Stimulated activated naive CD4-positive, alpha-beta T cell treated with Interleukin-2 at 50 U/mL for 16 hours (primary cell): ENCODE results near the gene HYCC2.

Experiments used
- DNase-seq: peaks from one replicate; lab custom pipeline; 2025; lab: John Stamatoyannopoulos, UW

The HYCC2 gene

DNA sequence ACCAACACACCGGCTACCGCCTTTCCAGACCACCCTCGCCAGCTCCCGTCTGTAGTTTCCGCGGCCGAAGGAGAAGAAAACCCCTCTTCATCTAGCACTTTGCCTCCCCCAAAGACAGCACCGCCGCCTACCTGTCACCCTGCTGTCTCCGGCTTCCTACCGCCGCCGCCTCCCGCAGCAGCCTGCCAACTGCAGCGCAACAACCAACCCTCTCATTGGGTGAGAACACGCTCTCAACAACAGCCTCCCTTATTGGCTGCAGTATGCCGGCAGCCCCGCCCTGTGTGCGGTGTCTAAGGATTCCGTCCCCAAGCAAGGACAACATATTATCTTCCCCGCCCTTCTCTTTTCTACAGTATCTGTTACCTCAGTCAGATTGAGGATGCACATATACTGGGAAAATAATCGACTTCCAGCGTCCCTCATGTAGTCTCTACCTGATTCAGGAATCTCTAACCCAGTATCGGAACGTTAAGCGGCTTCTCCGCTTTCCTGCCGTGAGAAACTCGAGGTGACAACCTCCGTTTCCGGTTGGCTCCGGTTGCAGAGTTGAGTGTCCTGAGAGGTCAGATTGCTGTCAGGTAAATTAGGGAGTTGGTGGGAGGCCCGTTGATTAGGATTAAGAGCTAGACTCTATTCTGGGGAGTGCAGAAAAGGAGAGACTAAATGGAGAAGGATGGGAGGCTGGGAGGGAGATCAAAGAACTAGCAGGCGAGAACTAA is at the start of gene HYCC2, which contains the start of gene NDUFB3:
Gene HYCC2, minus strand, starts transcription at position 193 of the 722 bp plus-strand sequence. CDS start 47,662 bp downstream, outside the sequence.
Gene NDUFB3, plus strand, starts transcription at position 523 of the 722 bp plus-strand sequence. CDS start 6,882 bp downstream, outside the sequence.
- peak; percentile 92 for DNase-seq

DNA sequence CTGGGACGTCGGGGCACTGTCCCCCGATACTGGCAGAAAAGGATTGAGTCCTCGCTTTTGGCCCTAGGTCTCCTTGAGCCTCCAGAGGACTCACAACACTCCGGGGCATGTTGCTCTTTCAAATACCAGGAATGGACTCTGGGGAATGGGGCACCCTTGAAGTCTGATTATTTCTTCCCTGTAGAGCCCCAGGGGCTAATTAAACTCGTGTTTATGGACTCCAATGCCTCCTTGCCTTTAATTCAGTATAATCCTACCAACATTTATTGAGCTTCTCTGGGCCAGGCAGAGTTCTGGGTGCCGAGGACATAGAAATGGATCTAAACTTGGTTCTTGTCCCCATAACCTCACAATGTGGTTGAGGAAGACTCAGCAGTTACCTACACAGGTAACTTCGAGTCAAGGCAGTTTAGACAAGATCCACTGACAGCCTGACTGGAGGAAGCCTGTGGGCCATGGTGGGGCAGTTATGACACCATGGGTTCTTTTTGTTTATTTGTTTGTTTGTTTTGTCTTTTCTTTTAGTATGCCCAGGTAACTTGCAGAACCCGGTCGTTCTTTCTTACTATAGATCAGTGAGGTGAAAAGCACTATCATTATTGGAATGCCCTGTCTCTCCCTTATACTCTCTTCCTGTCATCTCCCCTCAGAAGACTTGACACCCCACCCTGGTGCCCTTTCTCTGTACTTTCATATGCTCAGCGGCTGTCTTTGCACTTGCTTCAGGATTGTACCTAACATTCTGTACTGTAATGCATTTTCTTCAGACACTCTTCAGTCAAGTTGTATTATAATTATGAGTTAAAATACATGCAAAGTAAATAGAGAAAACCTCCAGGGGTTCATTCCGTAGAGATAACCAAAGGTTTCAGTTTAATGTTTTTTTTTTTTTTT is 47.7 kb upstream of the HYCC2 start:
- no peak for DNase-seq

DNA sequence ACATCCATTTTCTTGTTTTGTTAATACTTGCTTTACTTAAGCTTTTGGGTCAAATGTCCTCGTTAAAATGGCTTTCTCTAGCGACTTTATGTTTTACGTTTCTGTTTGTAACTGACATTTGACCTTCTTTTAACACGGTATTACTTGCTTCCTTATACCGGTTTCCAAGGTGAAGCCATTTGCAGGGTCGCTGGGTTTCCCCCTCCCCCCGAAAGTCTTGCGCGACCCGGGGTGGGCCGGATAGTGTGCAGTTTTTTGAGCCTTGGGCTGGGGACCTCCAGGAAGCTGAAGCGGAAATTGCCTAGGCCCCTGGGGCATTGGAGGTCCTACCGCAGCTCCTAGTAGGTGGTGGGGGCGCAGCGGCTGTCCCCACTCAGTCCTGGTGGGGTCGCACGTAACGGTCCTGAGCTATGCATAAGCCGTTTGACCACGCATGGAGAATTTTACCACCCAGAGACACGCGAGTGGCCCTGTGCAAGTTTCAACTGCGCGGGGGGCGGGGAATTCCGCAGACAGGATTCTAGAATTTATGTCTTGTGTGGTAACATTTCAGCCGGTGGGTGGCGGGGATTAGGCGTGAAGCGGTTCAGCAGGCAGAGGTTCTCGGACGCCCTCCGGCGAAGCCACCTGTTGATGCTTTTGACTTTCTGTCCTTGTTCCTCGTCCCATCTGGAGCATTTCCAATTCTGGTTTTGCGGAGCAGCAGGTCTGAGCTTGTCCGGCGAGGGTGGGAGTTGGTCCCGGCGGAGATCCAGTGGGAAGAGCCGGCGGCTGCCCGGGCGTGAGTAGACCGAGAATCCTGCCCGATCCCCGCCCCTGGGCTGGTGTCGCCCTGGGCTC is 46.9 kb upstream of the HYCC2 start:
- peak; percentile 87 for DNase-seq

DNA sequence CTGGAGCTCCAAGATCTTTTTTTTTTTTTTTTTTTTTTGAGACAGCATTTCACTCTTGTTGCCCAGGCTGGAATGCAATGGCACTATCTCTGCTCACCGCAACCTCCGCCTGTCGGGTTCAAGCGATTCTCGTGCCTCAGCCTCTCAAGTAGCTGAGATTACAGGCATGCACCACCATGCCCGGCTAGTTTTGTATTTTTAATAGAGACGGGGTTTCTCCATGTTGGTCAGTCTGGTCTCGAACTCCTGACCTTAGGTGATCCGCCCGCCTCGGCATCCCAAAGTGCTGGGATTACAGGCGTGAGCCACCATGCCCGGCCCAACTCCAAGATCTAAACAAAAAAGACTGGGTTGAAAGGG is 46.2 kb upstream of the HYCC2 start:
- peak; percentile 52 for DNase-seq

DNA sequence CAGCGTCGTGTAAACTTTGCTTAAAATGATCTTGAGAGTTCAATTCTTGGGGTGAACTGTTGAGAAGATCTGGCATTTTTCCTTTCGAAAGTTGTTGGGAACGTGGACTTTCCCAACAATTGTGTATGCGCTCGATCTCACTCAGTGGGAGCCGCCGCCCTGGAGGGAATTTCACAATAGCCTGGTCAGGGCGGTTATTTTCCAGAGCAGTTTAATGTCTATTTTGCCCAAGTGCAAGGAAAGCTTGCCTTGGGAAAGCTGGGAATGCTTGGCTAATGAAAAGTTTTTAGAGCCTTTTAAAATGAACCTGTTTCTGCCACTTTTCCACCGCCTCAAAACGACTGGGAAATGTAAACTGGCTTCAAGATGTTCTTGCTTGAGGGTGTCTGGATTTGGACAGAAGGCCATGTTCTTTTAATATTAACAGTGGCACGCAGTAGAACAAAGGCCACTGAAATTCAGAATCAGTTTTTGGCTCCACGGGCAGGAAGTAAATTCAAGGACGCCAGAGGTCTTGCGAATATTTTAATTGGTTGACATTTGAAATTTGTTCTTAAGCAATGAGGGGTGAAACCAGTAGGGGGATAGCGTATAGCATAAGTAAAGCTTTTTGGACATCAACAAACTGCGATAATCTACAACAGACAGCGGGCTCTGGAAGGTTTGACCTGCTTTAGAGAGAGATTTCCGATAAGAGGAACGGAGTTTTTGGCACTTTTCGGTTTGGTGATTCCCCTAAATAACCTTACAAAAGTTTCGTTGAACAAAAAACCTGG is 45.7 kb upstream of the HYCC2 start:
- DNase-seq, result peak; percentile 34

DNA sequence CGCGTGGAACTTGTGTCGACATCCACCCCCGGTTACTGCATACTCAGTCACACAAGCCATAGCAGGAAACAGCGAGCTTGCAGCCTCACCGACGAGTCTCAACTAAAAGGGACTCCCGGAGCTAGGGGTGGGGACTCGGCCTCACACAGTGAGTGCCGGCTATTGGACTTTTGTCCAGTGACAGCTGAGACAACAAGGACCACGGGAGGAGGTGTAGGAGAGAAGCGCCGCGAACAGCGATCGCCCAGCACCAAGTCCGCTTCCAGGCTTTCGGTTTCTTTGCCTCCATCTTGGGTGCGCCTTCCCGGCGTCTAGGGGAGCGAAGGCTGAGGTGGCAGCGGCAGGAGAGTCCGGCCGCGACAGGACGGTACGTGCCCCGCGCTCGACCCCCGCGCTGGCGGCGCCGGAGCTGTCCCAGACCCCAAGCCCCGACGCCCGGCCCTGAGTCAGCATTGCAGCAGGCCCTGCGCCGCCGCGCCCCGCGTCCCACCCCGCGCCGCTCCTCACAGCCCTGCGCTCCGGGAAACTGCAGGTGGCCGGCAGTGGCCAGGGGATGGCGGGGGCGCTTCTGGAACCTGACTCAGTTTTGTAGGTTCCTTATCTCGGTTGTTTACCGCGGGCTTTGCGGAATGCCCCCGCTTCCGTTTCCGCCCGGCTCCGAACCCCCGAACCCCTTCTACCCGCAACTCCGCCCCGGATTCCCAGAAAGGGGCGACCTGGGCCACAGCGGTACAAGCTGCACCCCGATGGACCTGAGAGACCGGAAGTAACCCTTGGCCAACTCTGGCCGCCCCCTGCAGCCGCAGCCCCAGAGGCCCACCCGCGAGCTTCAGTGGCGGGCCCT is 44.9 kb upstream of the HYCC2 start, which contains the start of gene CFLAR:
Gene CFLAR, plus strand, starts transcription at position 50 of the 844 bp plus-strand sequence. CDS start 13,702 bp downstream, outside the sequence.
- DNase-seq, result peak; percentile 81

DNA sequence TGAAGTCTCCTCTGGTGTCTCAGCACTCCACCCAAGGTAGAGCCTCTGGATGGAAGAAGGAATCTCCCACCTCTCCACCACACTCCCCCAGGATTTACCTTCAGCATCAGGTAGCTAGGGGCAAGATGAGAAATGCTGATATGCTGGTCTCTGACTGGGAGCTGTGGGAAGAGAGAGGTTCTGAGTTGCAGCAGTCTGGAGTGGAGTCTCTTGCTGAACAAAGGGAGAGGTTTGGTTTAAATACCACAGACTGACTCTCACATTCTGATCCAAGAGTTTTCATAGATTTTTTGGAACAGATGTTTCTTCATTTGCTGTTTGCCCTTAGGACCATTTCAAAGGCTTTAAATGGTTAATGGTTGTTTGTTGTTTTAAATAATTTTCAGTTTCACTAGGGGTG is 43.4 kb upstream of the HYCC2 start:
- no peak for DNase-seq

DNA sequence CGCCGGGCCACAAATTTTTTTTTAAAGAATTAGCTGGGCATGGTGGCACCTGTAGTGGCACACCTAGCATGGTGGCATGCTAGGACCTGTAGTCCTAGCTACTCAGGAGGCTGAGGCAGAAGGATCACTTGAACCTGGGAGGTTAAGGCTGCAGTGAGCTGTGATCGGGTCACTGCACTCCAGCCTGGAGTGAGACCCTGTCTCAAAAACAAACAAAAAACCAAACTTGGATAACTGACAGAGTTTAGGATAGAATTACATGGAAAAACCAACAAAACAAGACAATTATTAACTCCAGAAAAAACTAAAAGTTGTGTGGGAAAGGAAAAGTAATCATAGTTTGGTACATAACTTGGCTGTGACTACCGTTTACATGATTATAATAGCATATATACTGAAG is 42.9 kb upstream of the HYCC2 start:
- no peak for DNase-seq

DNA sequence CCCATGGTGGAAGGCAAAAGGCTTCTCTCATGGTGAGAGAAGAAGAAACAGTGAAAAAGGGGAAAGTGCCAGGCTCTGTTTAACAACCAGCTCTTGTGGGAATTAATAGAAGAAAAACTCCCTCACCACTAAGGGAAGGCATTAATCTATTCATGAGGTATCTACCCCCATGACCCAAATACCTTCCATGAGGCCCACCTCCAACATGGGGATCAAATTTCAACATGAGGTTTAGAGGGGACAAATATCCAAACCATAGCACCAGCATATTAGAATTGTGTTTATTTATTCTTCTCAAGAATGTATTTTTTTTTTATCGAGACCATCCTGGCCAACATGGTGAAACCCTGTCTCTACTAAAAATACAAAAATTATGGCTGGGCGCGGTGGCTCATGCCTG is 39.6 kb upstream of the HYCC2 start:
- no peak for DNase-seq

DNA sequence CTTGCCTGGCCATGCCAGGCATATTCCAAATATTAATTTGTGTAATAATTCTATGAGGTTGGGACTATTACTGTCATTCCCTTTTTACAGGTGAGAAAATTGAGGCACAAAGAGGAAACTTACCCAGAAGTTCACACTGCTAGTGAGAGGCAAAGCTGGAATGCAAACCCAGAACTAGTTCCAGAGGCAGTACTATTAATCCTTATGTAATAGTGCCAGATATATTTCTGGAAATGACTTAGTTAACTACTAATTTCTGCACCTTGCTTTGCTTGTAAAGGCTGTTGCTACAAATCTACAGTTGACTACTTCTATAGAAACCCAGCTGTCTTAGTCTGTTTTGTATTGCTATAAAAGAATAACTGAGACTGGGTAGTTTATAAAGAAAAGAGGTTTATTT is 39.1 kb upstream of the HYCC2 start:
- no peak for DNase-seq

DNA sequence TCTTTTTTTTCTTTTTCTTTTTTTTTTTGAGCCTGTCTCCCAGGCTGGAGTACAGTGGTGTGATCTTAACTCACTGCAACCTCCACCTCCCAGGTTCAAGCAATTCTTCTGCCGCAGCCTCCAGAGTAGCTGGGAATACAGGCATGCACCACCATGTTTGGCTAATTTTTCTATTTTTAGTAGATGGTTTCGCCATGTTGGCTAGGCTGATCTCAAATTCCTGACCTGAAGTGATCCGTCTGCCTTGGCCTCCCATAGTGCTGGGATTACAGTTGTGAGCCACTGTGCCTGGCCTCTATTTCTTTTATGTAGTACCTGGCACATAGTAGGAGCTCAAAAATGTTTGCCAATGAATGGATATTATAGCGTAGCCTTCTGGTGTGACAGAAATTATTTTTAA is 37.7 kb upstream of the HYCC2 start:
- DNase-seq, result no peak

DNA sequence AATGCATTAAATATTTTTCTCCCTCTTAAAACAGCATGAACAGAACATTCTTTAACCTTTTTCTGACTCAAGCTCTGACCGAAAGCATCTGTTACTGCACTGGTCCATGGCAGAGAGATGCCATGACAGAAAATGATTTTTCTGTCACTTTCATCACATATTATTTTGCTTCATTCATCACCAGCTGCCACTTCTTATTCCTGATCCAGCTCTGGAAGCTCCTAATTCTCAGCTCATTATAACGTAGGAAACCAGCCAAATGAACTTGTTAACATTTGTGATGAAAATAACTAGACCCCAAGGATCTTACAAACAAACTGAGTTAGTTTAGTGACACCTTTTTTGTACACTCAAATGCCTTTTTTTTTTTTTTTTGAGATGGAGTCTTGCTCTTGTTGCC is 36.9 kb upstream of the HYCC2 start:
- DNase-seq, result no peak

DNA sequence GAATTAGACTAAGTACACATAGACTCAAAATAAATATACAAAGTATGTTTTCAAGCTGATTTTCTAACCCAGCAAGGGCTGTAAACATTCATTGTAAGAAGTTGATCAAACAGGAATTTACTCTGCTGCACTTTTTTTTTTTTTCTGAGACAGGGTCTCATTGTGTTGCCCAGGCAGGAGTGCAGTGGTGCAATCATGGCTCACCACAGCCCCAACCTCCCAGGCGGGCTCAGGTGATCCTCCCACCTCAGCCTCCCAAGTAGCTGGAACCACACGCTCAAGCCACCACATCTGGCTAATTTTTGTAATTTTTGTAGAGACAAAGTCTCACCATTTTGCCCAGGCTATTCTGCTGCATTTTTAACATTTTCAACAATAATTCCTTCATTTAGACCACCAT is 36.2 kb upstream of the HYCC2 start:
- DNase-seq, result no peak

DNA sequence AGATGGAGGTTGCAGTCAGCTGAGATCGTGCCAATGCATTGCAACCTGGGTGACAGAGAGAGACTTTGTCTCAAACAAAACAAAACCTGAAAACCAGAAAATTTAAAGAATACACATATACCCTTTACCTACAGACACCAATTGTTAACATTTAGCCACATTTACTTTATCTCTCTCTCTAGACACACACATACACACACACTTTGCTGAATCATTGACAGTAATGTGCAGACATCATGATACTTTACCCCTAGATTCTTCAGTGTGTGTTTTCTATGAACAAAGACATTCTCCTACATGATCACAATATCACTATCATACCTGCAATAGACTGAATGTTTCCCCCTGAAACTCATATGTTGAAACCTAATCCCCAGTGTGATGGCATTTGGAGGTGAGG is 34.3 kb upstream of the HYCC2 start:
- DNase-seq, result no peak

DNA sequence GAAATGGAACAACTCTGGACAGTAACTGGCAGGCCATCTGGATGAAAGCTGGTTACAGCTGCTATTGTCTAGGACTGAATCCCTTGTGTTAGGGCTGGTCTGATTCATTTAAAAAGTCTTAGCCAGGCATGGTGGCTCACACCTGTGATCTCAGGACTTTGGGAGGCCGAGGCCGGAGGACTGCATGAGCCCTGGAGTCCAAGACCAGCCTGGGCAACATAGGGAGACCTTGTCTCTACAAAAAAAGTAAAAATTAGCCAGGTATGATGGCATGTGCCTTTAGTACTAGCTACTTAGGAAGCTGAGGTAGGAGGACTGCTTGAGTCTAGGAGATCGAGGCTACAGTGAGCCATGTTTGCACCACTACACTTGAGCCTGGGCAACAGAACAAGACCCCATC is 29.0 kb upstream of the HYCC2 start:
- no peak for DNase-seq

DNA sequence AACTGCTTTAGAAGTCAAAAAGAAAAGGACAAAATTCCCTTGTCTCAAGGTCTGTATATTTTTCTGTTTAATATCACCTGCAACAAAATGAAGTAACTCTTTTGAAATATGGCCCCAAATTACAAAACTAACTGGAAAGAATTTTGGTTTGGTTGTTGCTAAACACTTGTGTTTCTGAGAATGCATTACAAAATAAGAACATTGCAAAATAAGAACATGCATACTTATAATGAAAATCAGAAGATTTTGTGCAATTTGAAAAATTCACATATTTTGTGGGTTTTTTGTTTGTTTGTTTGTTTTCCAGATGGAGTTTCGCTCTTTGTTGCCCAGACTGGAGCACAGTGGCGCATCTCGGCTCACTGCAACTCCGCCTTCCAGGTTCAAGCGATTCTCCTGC is 22.1 kb upstream of the HYCC2 start:
- DNase-seq, result no peak

DNA sequence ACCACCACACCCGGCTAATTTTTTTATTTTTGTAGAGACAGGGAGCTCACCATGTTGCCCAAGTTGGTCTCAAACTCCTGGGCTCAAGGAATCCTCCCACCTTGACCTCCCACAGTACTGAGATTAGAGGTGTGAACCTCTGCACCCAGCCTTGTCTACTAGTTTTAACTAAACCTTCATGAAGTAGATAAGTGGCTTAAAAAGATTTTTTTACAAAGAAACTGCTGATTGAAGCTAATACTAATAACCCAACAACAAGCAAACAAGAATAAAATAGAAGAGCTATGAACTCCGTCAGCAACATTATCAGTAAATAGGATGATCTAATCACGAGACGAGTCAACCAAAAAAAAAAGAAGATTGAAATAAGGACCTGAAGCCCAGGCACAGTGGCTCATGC is 19.1 kb upstream of the HYCC2 start:
- no peak for DNase-seq

DNA sequence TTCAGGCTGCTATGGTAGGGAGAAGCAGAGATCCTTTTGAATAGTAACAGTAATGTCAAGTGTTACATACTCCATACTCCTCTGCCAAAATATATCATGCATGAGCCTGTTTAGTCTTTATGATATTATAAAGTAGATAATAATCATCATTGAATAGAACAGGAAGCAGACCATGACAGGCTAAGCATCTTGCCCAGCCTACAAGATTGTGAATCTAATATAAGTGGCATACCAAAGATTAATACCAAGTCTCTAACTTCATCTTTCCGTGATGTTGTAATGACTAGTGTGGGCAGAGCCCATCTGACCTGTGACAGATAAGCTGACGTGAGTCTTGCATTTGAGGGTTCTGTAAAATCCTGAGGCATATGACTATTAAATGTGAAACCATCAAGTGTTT is 13.4 kb upstream of the HYCC2 start:
- no peak for DNase-seq

DNA sequence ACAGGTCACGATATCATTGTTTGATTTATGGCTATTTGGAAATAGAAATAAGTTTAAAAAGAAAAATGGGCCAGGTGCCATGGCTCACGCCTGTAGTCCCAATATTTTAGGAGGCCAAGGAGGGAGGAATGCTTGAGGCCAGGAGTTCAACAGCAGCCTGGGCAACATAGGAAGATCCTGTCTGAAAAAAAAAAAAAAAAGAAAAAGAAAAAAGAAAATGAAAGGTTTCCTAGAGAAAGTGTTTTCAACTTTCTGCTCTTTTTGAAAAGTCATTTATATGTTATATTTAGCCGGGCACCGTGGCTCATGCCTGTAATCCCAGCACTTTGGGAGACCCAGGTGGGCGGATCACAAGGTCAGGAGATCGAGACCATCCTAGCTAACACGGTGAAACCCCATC is 3.5 kb upstream of the HYCC2 start:
- DNase-seq, result no peak

DNA sequence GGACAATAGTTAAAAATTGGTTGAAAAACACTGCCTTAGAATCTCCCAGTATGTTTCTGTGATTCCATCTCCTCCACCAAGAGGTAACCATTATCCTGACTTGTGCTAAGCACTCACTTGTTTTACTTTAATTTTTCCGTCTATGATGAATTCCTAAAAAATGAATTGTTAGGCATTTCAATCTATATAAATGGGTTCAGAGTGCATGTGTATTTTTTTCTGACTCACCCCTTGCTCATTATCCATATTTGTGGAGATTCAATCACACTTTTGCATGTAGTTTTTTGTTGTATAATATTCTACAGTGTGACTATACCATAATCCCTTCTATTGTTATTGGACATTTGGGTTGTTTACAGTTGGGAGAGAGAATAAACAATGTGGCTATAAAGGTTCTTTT is 1.6 kb upstream of the HYCC2 start:
- DNase-seq, result no peak

DNA sequence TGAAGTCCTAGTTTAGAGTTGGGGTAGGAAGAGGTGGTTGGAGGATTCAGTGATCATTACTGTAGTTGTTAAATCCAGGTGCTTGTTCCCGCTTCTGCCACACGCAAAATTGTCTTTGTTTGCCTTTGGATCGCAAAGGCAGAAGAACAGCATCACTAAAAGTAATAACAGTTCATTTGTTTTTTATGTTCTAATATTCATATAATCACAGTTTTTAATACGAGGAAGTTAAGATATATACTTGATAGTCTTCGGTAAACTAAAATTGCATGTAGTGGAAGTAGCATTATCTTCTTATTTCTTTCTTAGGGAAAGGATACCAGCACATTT is 695 bp upstream of the HYCC2 start:
- no peak for DNase-seq
